ENCODE data around the gene TGFBR3L. TPM values are rescaled to one million over a fixed set of nuclear protein-coding genes. Genes with fewer than 3 reads are reported as not detected.

Gene TGFBR3L
- polyA plus RNA-seq, 1 donor (not counting 4 experiments of a cell fraction or from before 2014, with no cell fraction given) = 0.28 TPM

DNA sequence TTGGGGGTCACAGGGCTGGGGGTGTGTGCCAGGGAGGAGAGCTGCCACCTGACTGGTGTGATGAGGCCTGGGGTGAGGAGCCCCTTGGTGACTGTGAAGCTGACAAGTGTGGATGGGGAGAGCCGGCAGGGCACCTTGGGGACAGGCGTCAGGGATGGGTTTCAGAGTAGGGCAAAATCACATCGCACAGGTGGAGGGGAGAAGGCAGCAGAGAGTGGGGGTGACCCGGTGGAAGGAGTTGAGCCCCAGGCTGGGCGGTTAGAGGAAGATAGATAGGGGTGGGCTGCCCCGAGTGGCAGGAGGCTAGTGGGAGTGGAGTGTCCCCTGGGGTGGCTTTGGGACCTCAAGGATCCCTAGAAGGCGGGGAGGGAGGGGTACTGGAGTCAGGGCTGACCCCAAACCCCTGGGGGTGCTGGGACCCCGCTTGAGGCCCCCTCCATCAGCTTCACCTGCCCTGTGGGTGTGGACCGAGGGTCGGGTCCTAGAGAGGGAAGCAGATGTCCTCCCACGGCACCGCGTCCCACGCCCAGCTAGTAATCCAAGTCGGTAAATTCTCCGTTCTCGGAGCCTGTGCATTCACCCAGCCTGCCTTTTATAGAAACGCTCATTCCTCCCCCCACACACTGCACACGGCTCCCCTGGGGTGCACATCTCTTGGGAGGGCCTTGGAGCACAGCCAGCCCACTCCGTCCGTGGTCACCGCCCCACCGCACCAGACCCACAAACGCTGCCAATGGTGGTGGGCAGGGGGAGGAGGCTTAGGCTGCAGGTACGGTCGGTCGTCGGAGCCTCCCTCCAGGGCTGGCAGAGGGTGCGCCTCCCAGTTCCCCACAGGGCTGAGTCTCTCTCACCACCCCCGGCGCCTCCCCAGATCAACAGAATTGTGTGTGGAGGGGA lies 8.9 kb downstream of the TGFBR3L start:
- peaks cover 4 to 5% of the 10 kb centered on the region in 2 experiments for H3K36me3 ChIP-seq (ENCODE audit: control insufficient read depth in 2 of 2, extremely low read depth in 1 of 2, insufficient read depth in 2 of 2, low read length in 2 of 2)
- no peak overlapping the region for H3K27ac ChIP-seq (ENCODE audit: control insufficient read depth, insufficient read depth, low read length)
- peaks cover 1% of the 10 kb centered on the region for H3K27me3 ChIP-seq (ENCODE audit: control insufficient read depth, extremely low read depth, insufficient read depth, low read length)
- peaks cover 20% of the 10 kb centered on the region for H3K4me1 ChIP-seq (ENCODE audit: control insufficient read depth, extremely low read depth, insufficient read depth, low read length)
- H3K4me3 ChIP-seq (ENCODE audit: control insufficient read depth in 2 of 3, extremely low read depth in 1 of 3, insufficient read depth in 2 of 3, low read depth in 1 of 3, low read length in 3 of 3) = no peak overlapping the region
- H4K20me1 ChIP-seq (ENCODE audit: control insufficient read depth, extremely low read depth, insufficient read depth, low read length) = no peaks in the 10 kb centered on the region
- no peak for TF ChIP-seq EZH2 (IDR thresholded peaks at IDR 0.05; ENCODE audit: low read length)
- TF ChIP-seq, protein P1, sequence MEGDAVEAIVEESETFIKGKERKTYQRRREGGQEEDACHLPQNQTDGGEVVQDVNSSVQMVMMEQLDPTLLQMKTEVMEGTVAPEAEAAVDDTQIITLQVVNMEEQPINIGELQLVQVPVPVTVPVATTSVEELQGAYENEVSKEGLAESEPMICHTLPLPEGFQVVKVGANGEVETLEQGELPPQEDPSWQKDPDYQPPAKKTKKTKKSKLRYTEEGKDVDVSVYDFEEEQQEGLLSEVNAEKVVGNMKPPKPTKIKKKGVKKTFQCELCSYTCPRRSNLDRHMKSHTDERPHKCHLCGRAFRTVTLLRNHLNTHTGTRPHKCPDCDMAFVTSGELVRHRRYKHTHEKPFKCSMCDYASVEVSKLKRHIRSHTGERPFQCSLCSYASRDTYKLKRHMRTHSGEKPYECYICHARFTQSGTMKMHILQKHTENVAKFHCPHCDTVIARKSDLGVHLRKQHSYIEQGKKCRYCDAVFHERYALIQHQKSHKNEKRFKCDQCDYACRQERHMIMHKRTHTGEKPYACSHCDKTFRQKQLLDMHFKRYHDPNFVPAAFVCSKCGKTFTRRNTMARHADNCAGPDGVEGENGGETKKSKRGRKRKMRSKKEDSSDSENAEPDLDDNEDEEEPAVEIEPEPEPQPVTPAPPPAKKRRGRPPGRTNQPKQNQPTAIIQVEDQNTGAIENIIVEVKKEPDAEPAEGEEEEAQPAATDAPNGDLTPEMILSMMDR (optimal IDR thresholded peaks at IDR 0.05 in 1 of 3, IDR thresholded peaks at IDR 0.05 in 1 of 3, conservative IDR thresholded peaks at IDR 0.05 in 1 of 3; ENCODE audit: extremely low read depth in 1 of 3, insufficient read depth in 2 of 3, low read length in 3 of 3) = no peak
- H3K9ac ChIP-seq (ENCODE audit: control insufficient read depth, extremely low read depth, insufficient read depth, low read length) = no peak overlapping the region
- no peak overlapping the region for H2AFZ ChIP-seq (ENCODE audit: control insufficient read depth, low read length)
- no peaks in the 10 kb centered on the region for H3K79me2 ChIP-seq (ENCODE audit: control insufficient read depth, insufficient read depth, low read length)
- DNase-seq (ENCODE audit: low read depth, low spot score) (no peak), FAIRE-seq (no peak)
- no peaks in the 10 kb centered on the region for H3K9me3 ChIP-seq (ENCODE audit: control insufficient read depth, low read depth, low read length)
- dilution Hi-C loops (cut with MboI; ENCODE audit: extremely low pct_ligation_motif_present, low sequenced_read_pairs) = no loop called here
- no peak overlapping the region for H3K4me2 ChIP-seq (ENCODE audit: control insufficient read depth, extremely low read depth, insufficient read depth, low read depth, low read length)
- H3K9me1 ChIP-seq (ENCODE audit: control insufficient read depth, extremely low read depth, insufficient read depth, low read length) = peaks cover 3% of the 10 kb centered on the region

DNA sequence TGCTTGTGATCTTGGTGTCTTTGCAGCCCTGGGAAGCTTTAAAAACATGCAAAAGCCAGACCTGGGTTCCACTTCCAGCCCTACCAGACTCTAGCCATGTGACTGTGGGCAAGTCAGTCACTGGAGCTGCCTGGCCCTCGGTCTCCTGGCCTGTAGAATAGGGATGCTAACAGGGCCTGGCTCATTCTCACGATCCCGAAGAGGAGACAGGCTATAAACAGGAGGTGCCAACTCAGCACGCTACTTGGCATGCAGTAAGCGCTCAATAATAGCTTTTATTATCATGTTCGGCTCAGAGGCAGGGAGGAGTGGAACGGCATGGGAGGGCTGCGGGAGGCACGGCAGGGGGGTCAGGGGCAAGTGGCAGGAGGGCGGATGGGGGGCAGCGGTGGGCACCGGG lies 9.6 kb downstream of the TGFBR3L start:
- Histone ChIP-seq H3K4me3 (ENCODE audit: control insufficient read depth in 2 of 3, extremely low read depth in 1 of 3, insufficient read depth in 2 of 3, low read depth in 1 of 3, low read length in 3 of 3) (no peak overlapping the region), H3K9me3 (ENCODE audit: control insufficient read depth, low read depth, low read length) (no peaks in the 10 kb centered on the region), H2AFZ (ENCODE audit: control insufficient read depth, low read length) (no peak overlapping the region), H3K27me3 (ENCODE audit: control insufficient read depth, extremely low read depth, insufficient read depth, low read length) (no peaks in the 10 kb centered on the region), H3K36me3 (ENCODE audit: control insufficient read depth in 2 of 2, extremely low read depth in 1 of 2, insufficient read depth in 2 of 2, low read length in 2 of 2) (peaks cover 4 to 5% of the 10 kb centered on the region in 2 experiments), H3K9me1 (ENCODE audit: control insufficient read depth, extremely low read depth, insufficient read depth, low read length) (peaks cover 3% of the 10 kb centered on the region), H3K79me2 (ENCODE audit: control insufficient read depth, insufficient read depth, low read length) (no peaks in the 10 kb centered on the region), H4K20me1 (ENCODE audit: control insufficient read depth, extremely low read depth, insufficient read depth, low read length) (no peaks in the 10 kb centered on the region), H3K9ac (ENCODE audit: control insufficient read depth, extremely low read depth, insufficient read depth, low read length) (no peak overlapping the region), H3K4me2 (ENCODE audit: control insufficient read depth, extremely low read depth, insufficient read depth, low read depth, low read length) (no peak overlapping the region), H3K4me1 (ENCODE audit: control insufficient read depth, extremely low read depth, insufficient read depth, low read length) (peaks cover 27% of the 10 kb centered on the region), H3K27ac (ENCODE audit: control insufficient read depth, insufficient read depth, low read length) (no peak overlapping the region)
- no peak for DNase-seq (ENCODE audit: low read depth, low spot score)
- FAIRE-seq = peak; percentile 26
- dilution Hi-C loops (cut with MboI; ENCODE audit: extremely low pct_ligation_motif_present, low sequenced_read_pairs) = no loop called here
- TF ChIP-seq, protein P1 (optimal IDR thresholded peaks at IDR 0.05 in 1 of 3, IDR thresholded peaks at IDR 0.05 in 1 of 3, conservative IDR thresholded peaks at IDR 0.05 in 1 of 3; ENCODE audit: extremely low read depth in 1 of 3, insufficient read depth in 2 of 3, low read length in 3 of 3) = no peak
- no peak for TF ChIP-seq EZH2 (IDR thresholded peaks at IDR 0.05; ENCODE audit: low read length)

Data from keratinocyte (primary cell).